A549 treated with DMSO at 1 μM for 4 hours (cell line): Measurements from ENCODE around the gene ZNF106. TPM values are rescaled to one million over a fixed set of nuclear protein-coding genes. Genes with fewer than 3 reads are reported as not detected.

Experiments used
- total RNA-seq: library from RNA; stranded (reverse); fragments of 200-300 nt; extraction: Qiagen RNA extraction; gene quantifications from 5 replicates; pipeline ENCODE4 v1.2.3, GENCODE V29; 2022; ENCODE audit warnings: low read depth

The ZNF106 gene
- total RNA-seq: 9.9 to 14.8 TPM (median 13.9 TPM) in 5 replicates

GRCh38 chr15:42490671-42491538 is at the start of gene ZNF106:
TSS of gene ZNF106 (minus strand) at chr15:42491141. CDS start at chr15:42472289, 18,852 bp downstream.

GRCh38 chr15:42495361-42496212 is 4.6 kb upstream of the ZNF106 start, which contains the start of gene SNAP23:
TSS of gene SNAP23 (plus strand) at chr15:42495634. CDS start at chr15:42511847, 16,213 bp downstream.

Other genes starting within 250 kb of the ZNF106 start
- 5.7 to 8.1 TPM (median 7.0 TPM) in 5 replicates for gene GANC, start 217.9 kb downstream of the ZNF106 start, total RNA-seq
- gene TMEM87A, start 217.7 kb downstream of the ZNF106 start, total RNA-seq: 25.9 to 37.8 TPM (median 28.8 TPM) in 5 replicates
- 0.21 to 0.95 TPM (median 0.23 TPM) in 5 replicates for gene CAPN3, start 131.6 kb downstream of the ZNF106 start, total RNA-seq
- gene SNAP23, start 4.5 kb upstream of the ZNF106 start, total RNA-seq: 15.5 to 37.7 TPM (median 21.1 TPM) in 5 replicates
- 9.9 to 14.0 TPM (median 12.4 TPM) in 5 replicates for gene LRRC57, start 57.7 kb upstream of the ZNF106 start, total RNA-seq
- 18.6 to 22.9 TPM (median 20.9 TPM) in 5 replicates for gene HAUS2, start 57.7 kb upstream of the ZNF106 start, total RNA-seq
- gene STARD9, start 84.5 kb upstream of the ZNF106 start, total RNA-seq: 1.2 to 2.0 TPM (median 1.8 TPM) in 5 replicates
- 5.7 to 7.8 TPM (median 7.2 TPM) in 5 replicates for gene CDAN1, start 246.0 kb upstream of the ZNF106 start, total RNA-seq